A549 treated with AZD2906 at 1 μM for 4 hours (cell line): Measurements from ENCODE around the gene KRTAP3-2. TPM values are rescaled to one million over a fixed set of nuclear protein-coding genes. Genes with fewer than 3 reads are reported as not detected.

Experiments used
- total RNA-seq: library from RNA; stranded (reverse); fragments of 200-300 nt; extraction: Qiagen RNA extraction; gene quantifications from 5 replicates; pipeline ENCODE4 v1.2.3, GENCODE V29; 2022

The KRTAP3-2 gene
- total RNA-seq: 0.20 to 0.57 TPM (median 0.29 TPM) in 5 replicates

DNA sequence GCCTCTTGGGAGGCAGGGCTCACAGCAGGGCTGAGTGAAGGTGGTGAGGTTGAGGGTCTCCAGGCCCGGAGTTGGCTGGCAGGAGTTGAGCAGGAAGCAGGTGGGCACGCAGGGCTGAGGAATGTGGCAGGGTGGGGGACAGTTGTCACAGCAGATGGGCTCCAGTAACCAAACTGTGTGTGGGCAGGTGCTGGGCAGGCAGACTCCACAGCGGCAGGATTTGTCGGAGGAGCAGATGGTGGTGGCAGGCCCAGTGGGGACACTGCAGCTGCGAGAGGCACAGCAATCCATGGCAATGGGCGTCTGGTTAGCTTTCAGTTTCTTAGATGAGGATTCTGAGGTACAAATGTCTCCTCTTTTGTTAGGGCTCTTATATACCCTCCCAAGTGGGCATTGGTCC, at the start of gene KRTAP3-2:
KRTAP3-2 (minus strand) TSS at position 344 of the 400 bp plus-strand sequence; CDS start at position 291, 53 bp downstream.

DNA sequence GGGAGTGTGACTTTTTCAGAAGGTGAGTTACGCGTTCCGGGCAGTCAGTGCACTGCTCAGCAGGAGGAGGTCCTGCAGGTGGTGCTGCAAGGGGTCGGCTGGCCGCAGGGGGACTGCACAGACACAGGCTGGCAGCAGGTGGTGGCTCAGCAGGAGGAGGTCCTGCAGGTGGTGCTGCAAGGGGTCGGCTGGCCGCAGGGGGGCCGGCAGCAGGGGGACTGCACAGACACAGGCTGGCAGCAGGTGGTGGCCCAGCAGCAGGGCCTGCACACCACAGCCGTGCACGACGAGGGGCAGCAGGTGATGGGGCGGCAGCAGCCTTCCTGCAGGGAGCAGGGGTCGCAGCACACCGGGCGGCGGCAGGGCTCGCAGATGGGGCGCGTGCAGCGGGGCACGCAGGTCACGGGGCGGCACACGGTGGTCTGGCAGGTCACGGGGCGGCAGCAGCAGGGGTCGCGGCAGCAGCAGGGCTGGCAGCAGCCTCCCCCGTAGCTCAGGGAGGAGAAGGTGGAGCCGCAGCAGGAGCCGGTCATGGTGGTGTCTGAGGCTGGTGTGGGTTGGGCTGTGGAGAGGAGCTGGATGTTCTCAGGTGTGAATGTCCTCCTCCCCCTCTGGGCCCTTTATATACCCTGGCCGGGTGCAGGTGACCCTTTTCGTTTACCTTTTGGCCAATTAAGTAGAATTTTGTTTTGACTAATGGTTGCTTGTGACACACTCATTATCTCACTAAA, 47.2 kb upstream of the KRTAP3-2 start, which contains the start of gene KRTAP2-1:
KRTAP2-1 (minus strand) TSS at position 582 of the 731 bp plus-strand sequence; CDS start at position 533, 49 bp downstream.

DNA sequence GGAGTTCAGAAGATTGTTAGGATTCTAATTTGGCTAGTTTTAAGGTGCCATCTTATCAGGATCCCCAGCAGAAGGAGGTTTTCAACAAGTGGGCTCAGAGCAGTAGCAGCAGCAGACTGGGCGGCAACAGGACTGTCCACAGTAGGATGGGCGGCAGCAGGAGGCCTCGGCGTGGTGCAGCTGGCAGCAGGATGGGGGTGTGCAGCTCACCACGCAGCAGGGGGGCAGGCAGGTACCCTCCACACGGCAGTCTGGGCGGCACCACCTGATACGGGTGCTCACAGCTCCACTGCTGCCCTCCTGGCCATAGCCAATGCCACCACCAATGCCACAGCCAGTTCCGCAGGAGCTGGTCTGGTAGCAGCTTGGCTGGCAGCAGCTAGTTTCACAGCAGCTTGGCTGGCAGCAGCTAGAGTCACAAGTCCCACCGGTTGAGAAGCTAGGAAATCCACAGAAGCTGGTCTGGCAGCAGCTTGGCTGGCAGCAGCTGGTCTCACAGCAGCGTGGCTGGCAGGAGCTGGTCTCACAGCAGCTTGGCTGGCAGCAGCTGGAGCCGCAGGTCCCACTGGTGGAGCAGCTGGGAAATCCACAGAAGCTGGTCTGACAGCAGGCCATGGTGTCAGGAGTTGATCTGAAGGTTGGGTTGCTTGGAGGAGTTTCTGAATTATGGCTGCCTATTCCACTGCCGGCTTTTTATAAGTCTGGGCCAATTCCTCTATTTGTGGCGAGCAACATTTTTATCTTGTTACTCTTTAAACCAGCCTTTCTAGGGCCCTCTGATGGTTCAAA, 41.3 kb upstream of the KRTAP3-2 start, which contains the start of gene KRTAP1-1:
KRTAP1-1 (minus strand) TSS at position 668 of the 789 bp plus-strand sequence; CDS start at position 615, 53 bp downstream.

DNA sequence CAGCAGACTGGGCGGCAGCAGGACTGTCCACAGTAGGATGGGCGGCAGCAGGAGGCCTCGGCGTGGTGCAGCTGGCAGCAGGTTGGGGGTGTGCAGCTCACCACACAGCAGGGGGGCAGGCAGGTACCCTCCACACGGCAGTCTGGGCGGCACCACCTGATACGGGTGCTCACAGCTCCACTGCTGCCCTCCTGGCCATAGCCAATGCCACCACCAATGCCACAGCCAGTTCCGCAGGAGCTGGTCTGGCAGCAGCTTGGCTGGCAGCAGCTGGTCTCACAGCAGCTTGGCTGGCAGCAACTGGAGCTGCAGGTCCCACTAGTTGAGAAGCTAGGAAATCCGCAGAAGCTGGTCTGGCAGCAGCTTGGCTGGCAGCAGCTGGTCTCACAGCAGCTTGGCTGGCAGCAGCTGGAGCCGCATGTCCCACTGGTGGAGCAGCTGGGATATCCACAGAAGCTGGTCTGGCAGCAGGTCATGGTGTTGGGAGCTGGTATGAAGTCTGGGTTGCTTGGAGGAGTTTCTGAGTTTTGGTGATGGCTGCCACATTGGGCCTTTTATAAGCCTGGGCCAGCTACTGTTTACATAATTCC, 34.7 kb upstream of the KRTAP3-2 start, which contains the start of gene KRTAP1-3:
KRTAP1-3 (minus strand) TSS at position 529 of the 590 bp plus-strand sequence; CDS start at position 476, 53 bp downstream.

DNA sequence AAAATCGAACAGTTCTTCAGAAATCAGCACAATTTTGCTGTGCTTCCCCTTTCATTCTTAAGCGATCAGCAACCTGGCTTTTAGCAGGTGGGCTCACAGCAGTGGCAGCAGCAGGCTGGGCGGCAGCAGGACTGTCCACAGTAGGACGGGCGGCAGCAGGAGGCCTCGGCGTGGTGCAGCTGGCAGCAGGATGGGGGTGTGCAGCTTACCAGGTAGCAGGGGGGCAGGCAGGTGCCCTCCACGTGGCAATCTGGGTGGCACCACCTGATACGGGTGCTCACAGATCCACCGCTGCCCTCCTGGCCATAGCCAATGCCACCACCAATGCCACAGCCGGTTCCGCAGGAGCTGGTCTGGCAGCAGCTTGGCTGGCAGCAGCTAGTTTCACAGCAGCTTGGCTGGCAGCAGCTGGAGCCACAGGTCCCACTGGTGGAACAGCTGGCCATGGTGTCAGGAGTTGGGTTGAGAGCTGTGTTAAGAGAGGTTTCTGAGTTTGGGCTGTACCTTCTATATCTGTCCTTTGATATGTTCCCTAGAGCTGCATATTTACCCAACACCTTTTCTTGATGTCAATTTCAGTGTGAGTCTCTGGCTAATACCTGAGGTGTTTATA, 30.0 kb upstream of the KRTAP3-2 start, which contains the start of gene KRTAP1-4:
KRTAP1-4 (minus strand) TSS at position 563 of the 613 bp plus-strand sequence; CDS start at position 446, 117 bp downstream.

DNA sequence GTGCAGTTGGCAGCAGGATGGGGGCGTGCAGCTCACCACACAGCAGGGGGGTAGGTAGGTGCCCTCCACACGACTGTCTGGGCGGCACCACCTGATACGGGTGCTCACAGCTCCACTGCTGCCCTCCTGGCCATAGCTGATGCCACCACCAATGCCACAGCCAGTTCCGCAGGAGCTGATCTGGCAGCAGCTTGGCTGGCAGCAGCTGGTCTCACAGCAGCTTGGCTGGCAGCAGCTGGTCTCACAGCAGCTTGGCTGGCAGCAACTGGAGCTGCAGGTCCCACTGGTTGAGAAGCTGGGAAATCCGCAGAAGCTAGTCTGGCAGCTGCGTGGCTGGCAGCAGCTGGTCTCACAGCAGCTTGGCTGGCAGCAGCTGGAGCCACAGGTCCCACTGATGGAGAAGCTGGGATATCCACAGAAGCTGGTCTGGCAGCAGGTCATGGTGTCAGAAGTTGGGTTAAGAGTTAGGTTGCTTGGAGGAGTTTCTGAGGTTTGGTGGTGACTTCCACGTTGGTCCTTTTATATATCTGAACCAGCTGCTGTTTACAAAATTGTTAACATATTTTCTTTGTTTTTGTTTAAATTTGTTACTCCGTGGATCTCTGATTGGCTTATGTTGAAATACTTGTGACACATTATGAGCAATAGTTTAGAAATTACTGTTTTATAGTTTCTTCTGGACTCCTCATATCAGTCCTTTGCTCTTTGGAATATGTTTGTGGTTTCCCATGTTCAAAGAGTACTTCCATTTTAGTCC, 27.2 kb upstream of the KRTAP3-2 start, which contains the start of gene KRTAP1-5:
KRTAP1-5 (minus strand) TSS at position 494 of the 757 bp plus-strand sequence; CDS start at position 441, 53 bp downstream.

DNA sequence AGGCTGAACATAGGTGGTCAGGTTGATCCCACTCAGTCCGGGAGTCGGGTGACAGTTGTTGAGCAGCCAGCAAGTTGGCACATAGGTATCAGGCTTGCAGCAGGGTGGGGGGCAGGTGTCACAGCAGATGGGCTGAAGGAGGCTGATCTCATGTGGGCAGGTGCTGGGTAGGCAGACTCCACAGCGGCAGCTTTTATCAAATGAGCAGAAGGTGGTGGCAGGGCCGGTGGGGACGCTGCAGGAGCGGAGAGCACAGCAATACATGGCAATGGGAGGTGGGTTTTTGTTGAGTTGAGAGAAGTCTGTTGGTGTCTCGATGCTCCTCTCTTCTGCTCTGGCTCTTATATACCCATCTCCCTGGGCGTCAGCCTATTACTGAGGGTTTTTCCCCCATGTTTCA, 9.1 kb upstream of the KRTAP3-2 start, which contains the start of gene KRTAP3-1:
KRTAP3-1 (minus strand) TSS at position 318 of the 400 bp plus-strand sequence; CDS start at position 264, 54 bp downstream.

DNA sequence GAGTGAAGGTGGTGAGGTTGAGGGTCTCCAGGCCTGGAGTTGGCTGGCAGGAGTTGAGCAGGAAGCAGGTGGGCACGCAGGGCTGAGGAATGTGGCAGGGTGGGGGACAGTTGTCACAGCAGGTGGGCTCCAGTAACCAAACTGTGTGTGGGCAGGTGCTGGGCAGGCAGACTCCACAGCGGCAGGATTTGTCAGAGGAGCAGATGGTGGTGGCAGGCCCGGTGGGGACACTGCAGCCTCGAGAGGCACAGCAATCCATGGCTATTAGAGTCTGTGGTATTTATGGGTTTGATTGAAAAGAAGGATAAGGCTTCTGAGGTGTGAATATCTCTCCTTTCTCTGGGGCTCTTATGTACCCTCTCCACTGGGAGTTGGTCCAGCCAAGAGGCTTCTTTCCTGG, 5.9 kb downstream of the KRTAP3-2 start, which contains the start of gene KRTAP3-3:
KRTAP3-3 (minus strand) TSS at position 326 of the 400 bp plus-strand sequence; CDS start at position 259, 67 bp downstream.

DNA sequence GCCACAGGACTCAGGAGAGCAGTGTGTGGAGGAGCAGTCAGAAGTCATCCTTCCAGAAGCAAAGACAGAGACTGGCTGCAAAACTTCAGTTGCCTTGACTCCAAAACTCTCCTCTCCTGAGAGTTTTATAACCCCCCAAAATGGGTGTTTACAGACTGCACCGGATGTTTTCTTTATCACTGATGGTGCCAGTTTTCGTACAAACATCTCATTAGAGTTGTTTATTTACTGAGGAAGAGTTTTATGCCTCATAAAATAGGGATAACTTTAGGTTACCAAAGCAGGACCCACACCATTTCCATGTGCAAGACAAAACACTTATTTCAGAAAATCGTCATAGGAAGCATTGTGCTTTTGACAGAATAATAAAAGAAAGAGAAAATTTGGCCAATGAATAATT, 15.5 kb downstream of the KRTAP3-2 start, which contains the start of gene KRT40:
KRT40 (minus strand) TSS at position 101 of the 400 bp plus-strand sequence; CDS start at position 48, 53 bp downstream.

DNA sequence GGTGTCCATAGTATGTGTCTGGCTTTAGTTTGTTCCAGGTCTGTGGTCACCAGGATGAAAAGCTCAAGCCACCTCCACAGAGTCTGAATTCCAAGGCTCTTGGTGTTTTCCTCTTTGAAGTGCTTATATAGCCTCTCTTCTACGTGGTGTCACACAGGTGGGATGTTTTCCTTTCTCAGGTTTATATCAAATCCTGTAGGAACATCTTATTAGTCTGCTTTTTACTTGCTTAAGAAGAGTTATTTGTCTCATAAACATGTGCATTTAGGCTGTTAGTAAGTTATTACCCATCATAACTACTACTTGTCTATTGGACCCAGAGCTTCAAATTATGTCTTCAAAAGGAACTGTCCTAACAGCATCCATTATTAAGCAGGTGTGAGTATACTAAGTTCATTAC, 32.9 kb downstream of the KRTAP3-2 start, which contains the start of gene KRT39:
KRT39 (minus strand) TSS at position 101 of the 400 bp plus-strand sequence; CDS start at position 9, 92 bp downstream.

Other genes starting within 250 kb of the KRTAP3-2 start
- gene KRT25, start 244.6 kb downstream of the KRTAP3-2 start, total RNA-seq: not detected in 5 replicates
- not detected in 5 replicates for gene KRT26, start 227.7 kb downstream of the KRTAP3-2 start, total RNA-seq
- not detected in 5 replicates for gene KRT27, start 217.4 kb downstream of the KRTAP3-2 start, total RNA-seq
- gene KRT28, start 199.9 kb downstream of the KRTAP3-2 start, total RNA-seq: not detected in 5 replicates
- gene KRT10, start 177.3 kb downstream of the KRTAP3-2 start, total RNA-seq: 65.4 to 117 TPM (median 102 TPM) in 5 replicates
- not detected in 5 replicates for gene KRT12, start 132.7 kb downstream of the KRTAP3-2 start, total RNA-seq
- 0.11 to 0.30 TPM (median 0.23 TPM) in 5 replicates for gene KRT20, start 114.7 kb downstream of the KRTAP3-2 start, total RNA-seq
- 0.08 to 0.14 TPM (median 0.10 TPM) in 4 of 5 replicates, not detected in the other for gene KRT23, start 62.3 kb downstream of the KRTAP3-2 start, total RNA-seq
- not detected in 5 replicates for gene KRT39, start 33.0 kb downstream of the KRTAP3-2 start, total RNA-seq
- not detected in 5 replicates for gene KRT40, start 15.6 kb downstream of the KRTAP3-2 start, total RNA-seq
- not detected in 5 replicates for gene KRTAP3-3, start 5.7 kb downstream of the KRTAP3-2 start, total RNA-seq
- gene KRTAP3-1, start 9.2 kb upstream of the KRTAP3-2 start, total RNA-seq: not detected in 5 replicates
- not detected in 5 replicates for gene KRTAP1-5, start 27.3 kb upstream of the KRTAP3-2 start, total RNA-seq
- gene KRTAP1-4, start 30.3 kb upstream of the KRTAP3-2 start, total RNA-seq: not detected in 5 replicates
- not detected in 5 replicates for gene KRTAP1-3, start 35.0 kb upstream of the KRTAP3-2 start, total RNA-seq
- not detected in 5 replicates for gene KRTAP1-1, start 41.5 kb upstream of the KRTAP3-2 start, total RNA-seq
- gene KRTAP2-1, start 47.4 kb upstream of the KRTAP3-2 start, total RNA-seq: not detected in 5 replicates
- gene KRTAP2-2, start 55.3 kb upstream of the KRTAP3-2 start, total RNA-seq: not detected in 5 replicates
- gene KRTAP2-3, start 60.2 kb upstream of the KRTAP3-2 start, total RNA-seq: 0.18 TPM in 1 of 5 replicates, not detected in the others
- not detected in 5 replicates for gene KRTAP2-4, start 66.0 kb upstream of the KRTAP3-2 start, total RNA-seq
- gene KRTAP4-7, start 84.2 kb upstream of the KRTAP3-2 start, total RNA-seq: not detected in 5 replicates
- not detected in 5 replicates for gene KRTAP4-8, start 98.2 kb upstream of the KRTAP3-2 start, total RNA-seq
- not detected in 5 replicates for gene KRTAP4-16, start 102.3 kb upstream of the KRTAP3-2 start, total RNA-seq
- gene KRTAP4-9, start 105.5 kb upstream of the KRTAP3-2 start, total RNA-seq: not detected in 5 replicates
- not detected in 5 replicates for gene KRTAP4-11, start 118.5 kb upstream of the KRTAP3-2 start, total RNA-seq
- gene KRTAP4-12, start 124.3 kb upstream of the KRTAP3-2 start, total RNA-seq: not detected in 5 replicates
- gene KRTAP4-6, start 140.6 kb upstream of the KRTAP3-2 start, total RNA-seq: not detected in 5 replicates
- not detected in 5 replicates for gene KRTAP4-5, start 149.9 kb upstream of the KRTAP3-2 start, total RNA-seq
- gene KRTAP4-4, start 160.8 kb upstream of the KRTAP3-2 start, total RNA-seq: not detected in 5 replicates
- not detected in 5 replicates for gene KRTAP4-3, start 168.3 kb upstream of the KRTAP3-2 start, total RNA-seq
- not detected in 5 replicates for gene KRTAP4-2, start 178.3 kb upstream of the KRTAP3-2 start, total RNA-seq
- gene KRTAP4-1, start 185.0 kb upstream of the KRTAP3-2 start, total RNA-seq: 0.08 to 0.13 TPM in 2 of 5 replicates, not detected in the others
- not detected in 5 replicates for gene KRTAP9-1, start 190.0 kb upstream of the KRTAP3-2 start, total RNA-seq
- not detected in 5 replicates for gene KRTAP9-2, start 226.7 kb upstream of the KRTAP3-2 start, total RNA-seq
- not detected in 5 replicates for gene KRTAP9-3, start 232.5 kb upstream of the KRTAP3-2 start, total RNA-seq
- gene KRTAP9-8, start 238.1 kb upstream of the KRTAP3-2 start, total RNA-seq: not detected in 5 replicates
- gene KRTAP9-4, start 249.8 kb upstream of the KRTAP3-2 start, total RNA-seq: not detected in 5 replicates